Transverse colon (tissue), 4 donors: ENCODE results near the gene RAPGEF6. TPM values are rescaled to one million over a fixed set of nuclear protein-coding genes. Genes with fewer than 3 reads are reported as not detected.
A peak's percentile ranks its signal among the peaks of the same experiment; 100 is the strongest.

Experiments
- DNase-seq: peaks from one replicate; pipeline ENCODE4 v3.0.0-alpha.2; 2019
- H3K27ac ChIP-seq, 4 donors: fragments of 200-600 bp; sonication (generic); 2 replicates each; pipeline ENCODE4 v1.5.1; 2016 to 2018; ENCODE audit warnings: inconsistent platforms in 4 of 4
- H3K27me3 ChIP-seq: fragments of 200-600 bp; sonication (generic); 2 replicates; pipeline ENCODE4 v1.5.1; 2017; ENCODE audit warnings: inconsistent platforms
- H3K36me3 ChIP-seq, 4 donors: fragments of 200-600 bp; sonication (generic); 2 replicates each; pipeline ENCODE4 v1.5.1; 2017 to 2019; ENCODE audit warnings: inconsistent platforms in 4 of 4
- H3K4me1 ChIP-seq, 4 donors: fragments of 200-600 bp; sonication (generic); 2 replicates each; pipeline ENCODE4 v1.5.1; 2017 to 2020; ENCODE audit warnings: inconsistent platforms in 4 of 4
- H3K4me3 ChIP-seq, 4 donors: fragments of 200-600 bp; sonication (generic); 1 replicate in 1 of 4; 2 replicates in 3 of 4; pipeline versions ENCODE4 v1.5.1 to v1.6.1; 2017 to 2019; ENCODE audit warnings: inconsistent platforms in 4 of 4
- H3K9me3 ChIP-seq, 2 donors: fragments of 200-600 bp; sonication (generic); 2 replicates each; pipeline ENCODE4 v1.5.1; 2017 to 2019; ENCODE audit warnings: inconsistent platforms in 2 of 2
- EP300 ChIP-seq: sonication (generic); formaldehyde crosslinking; IDR thresholded peaks from one replicate; pipeline ENCODE4 v1.6.1; 2017; ENCODE audit warnings: antibody characterized with exemption, low read depth
- POLR2A ChIP-seq: fragments of 450-650 bp; IDR thresholded peaks from one replicate; pipeline ENCODE4 v1.6.1; 2016; ENCODE audit warnings: antibody characterized with exemption, mild to moderate bottlenecking, moderate library complexity
- POLR2AphosphoS5 ChIP-seq, 3 donors: sonication (generic); formaldehyde crosslinking; IDR thresholded peaks; one replicate each; pipeline ENCODE4 v1.6.1; 2016; ENCODE audit warnings: antibody characterized with exemption in 3 of 3
- WGBS, 2 donors: methylation state at CpG; one replicate each; pipeline ENCODE4 v1.1.5; 2018; ENCODE audit warnings: low coverage in 1 of 2; 5-methylcytosine and 5-hydroxymethylcytosine counted together
- in situ Hi-C, 4 donors: fragments of 200-750 bp; cut with MboI; loops; one replicate each; pipeline versions ENCODE4 v1.15.0 to v1.15.1; 2017; ENCODE audit warnings: low sequenced_read_pairs in 3 of 4, low pct_ligation_motif_present in 1 of 4, low pct_unique_long_range_greater_than_20kb in 1 of 4
- intact Hi-C: fragments of 100-400 bp; cut with DNase I; formaldehyde crosslinking; loops from one replicate; pipeline ENCODE4 v1.15.1; 2023; ENCODE audit warnings: low total_unique reads
- total RNA-seq, 4 donors: library from RNA; depleted of rRNA; stranded (reverse); fragments of >200 nt; gene quantifications; one replicate each; pipeline ENCODE4 v1.1.0, GENCODE V29; 2016
- TF ChIP-seq, protein P1 (sequence below), 5 experiments: fragments of 200-600 bp in 3 of 5; fragments of 450-650 bp in 2 of 5; sonication (generic) in 3 of 5; IDR thresholded peaks; 1 replicate in 2 of 5; 2 replicates in 3 of 5; pipeline ENCODE4 v1.5.1; 2016 to 2017; ENCODE audit warnings: antibody characterized with exemption in 5 of 5, inconsistent platforms in 3 of 5, mild to moderate bottlenecking in 2 of 5, moderate library complexity in 1 of 5

The RAPGEF6 gene
- total RNA-seq: 10 to 100 TPM; 21.3 to 40.3 (median 35.9) TPM

- H3K9me3 ChIP-seq: no peaks in the 10 kb centered on the region
- in situ Hi-C loops: loop anchor here in 2 of 4 donors (10.0 kb wide), 1 partner anchor 160 kb away; the partner anchor contains the start of gene FNIP1 (in 2 of the 2)
- H3K4me3 ChIP-seq: peak within 1 kb of the TSS; percentile 55 to 78 (median 74)
- H3K36me3 ChIP-seq: no peaks in the 10 kb centered on the region
- WGBS, 2 donors: 0% methylated on average over 4 to 55 of the region's 55 CpGs
- TF ChIP-seq EP300: no peak
- TF ChIP-seq, protein P1, sequence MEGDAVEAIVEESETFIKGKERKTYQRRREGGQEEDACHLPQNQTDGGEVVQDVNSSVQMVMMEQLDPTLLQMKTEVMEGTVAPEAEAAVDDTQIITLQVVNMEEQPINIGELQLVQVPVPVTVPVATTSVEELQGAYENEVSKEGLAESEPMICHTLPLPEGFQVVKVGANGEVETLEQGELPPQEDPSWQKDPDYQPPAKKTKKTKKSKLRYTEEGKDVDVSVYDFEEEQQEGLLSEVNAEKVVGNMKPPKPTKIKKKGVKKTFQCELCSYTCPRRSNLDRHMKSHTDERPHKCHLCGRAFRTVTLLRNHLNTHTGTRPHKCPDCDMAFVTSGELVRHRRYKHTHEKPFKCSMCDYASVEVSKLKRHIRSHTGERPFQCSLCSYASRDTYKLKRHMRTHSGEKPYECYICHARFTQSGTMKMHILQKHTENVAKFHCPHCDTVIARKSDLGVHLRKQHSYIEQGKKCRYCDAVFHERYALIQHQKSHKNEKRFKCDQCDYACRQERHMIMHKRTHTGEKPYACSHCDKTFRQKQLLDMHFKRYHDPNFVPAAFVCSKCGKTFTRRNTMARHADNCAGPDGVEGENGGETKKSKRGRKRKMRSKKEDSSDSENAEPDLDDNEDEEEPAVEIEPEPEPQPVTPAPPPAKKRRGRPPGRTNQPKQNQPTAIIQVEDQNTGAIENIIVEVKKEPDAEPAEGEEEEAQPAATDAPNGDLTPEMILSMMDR (IDR thresholded peaks at IDR 0.05): peak in 3 of 5 experiments; percentile 4 to 71 (median 45)
- TF ChIP-seq POLR2AphosphoS5 (IDR thresholded peaks at IDR 0.05): peak; percentile 95 to 97 (median 95)
- peak; percentile 88 for TF ChIP-seq POLR2A
- H3K27ac ChIP-seq: peak within 1 kb of the TSS; percentile 93 to 100 (median 98)
- H3K27me3 ChIP-seq: no peaks in the 10 kb centered on the region
- intact Hi-C loops: no loop called here
- DNase-seq: peak; percentile 98
- peaks cover 13 to 51% (median 46%) of the 10 kb centered on the region in 4 donors for H3K4me1 ChIP-seq
Measured at GRCh38 chr5:131634996-131635683, at the start of gene RAPGEF6. Gene RAPGEF6 (minus strand): TSS chr5:131635229. CDS start chr5:131635030, 199 bp downstream.

GRCh38 chr5:131684595-131684994 is 49.6 kb upstream of the RAPGEF6 start:
- intact Hi-C loops (no loop called here), in situ Hi-C loops (no loop called here)
- H3K27ac ChIP-seq: no peak overlapping the region
- H3K27me3 ChIP-seq: no peaks in the 10 kb centered on the region
- TF ChIP-seq, protein P1 (IDR thresholded peaks at IDR 0.05): no peak
- DNase-seq: no peak
- H3K4me1 ChIP-seq: no peaks in the 10 kb centered on the region
- no peak overlapping the region for H3K4me3 ChIP-seq
- H3K9me3 ChIP-seq: no peaks in the 10 kb centered on the region
- H3K36me3 ChIP-seq: peaks cover 0 to 5% (median 2%) of the 10 kb centered on the region in 4 donors

DNA sequence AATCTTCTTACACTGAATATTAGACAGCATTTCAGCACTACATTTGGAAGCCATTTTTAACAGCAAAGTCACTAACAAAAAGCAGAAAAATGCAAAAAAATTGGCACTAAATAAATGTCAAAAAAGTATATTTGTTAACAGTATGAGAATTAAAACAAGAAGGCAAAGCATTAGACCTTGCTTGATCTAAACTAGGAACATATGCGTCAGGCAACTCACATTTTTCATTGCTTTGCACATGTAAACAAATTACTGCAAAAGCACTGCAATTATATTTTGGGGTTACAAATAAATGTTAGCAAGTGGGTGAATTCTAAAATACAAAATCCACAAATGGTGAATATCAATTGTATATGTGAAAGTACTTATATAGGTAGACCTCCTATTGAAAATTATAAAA is 49.0 kb upstream of the RAPGEF6 start:
- in situ Hi-C loops (no loop called here), intact Hi-C loops (no loop called here)
- Histone ChIP-seq H3K9me3 (no peaks in the 10 kb centered on the region), H3K27ac (no peak overlapping the region), H3K4me3 (no peak overlapping the region), H3K27me3 (no peaks in the 10 kb centered on the region), H3K36me3 (peaks cover 0 to 6% (median 2%) of the 10 kb centered on the region in 4 donors), H3K4me1 (no peaks in the 10 kb centered on the region)
- TF ChIP-seq POLR2AphosphoS5 (IDR thresholded peaks at IDR 0.05) (no peak), POLR2A (no peak), EP300 (no peak)
- TF ChIP-seq, protein P1 (IDR thresholded peaks at IDR 0.05): no peak
- no peak for DNase-seq
- WGBS, 2 donors: 84 to 86% methylated on average over 1 of the region's 1 CpG

- Histone ChIP-seq H3K4me1 (no peaks in the 10 kb centered on the region), H3K27ac (no peak overlapping the region), H3K9me3 (no peaks in the 10 kb centered on the region), H3K4me3 (no peak overlapping the region), H3K27me3 (no peaks in the 10 kb centered on the region), H3K36me3 (peaks cover 0 to 16% (median 3%) of the 10 kb centered on the region in 4 donors)
- 86 to 94% methylated on average over 2 of the region's 2 CpGs for WGBS, 2 donors
- DNase-seq: no peak
- in situ Hi-C loops: no loop called here
- TF ChIP-seq EP300 (no peak), POLR2AphosphoS5 (IDR thresholded peaks at IDR 0.05) (no peak), POLR2A (no peak)
- TF ChIP-seq, protein P1 (IDR thresholded peaks at IDR 0.05): no peak
- intact Hi-C loops: no loop called here
Measured at GRCh38 chr5:131682826-131683225, 47.8 kb upstream of the RAPGEF6 start.
